ENCODE data around the gene RERE. TPM values are rescaled to one million over a fixed set of nuclear protein-coding genes. Genes with fewer than 3 reads are reported as not detected.
A peak's percentile ranks its signal among the peaks of the same experiment; 100 is the strongest.

RERE gene
- total RNA-seq, 2 donors from 2014 or later = 207 to 322 TPM

DNA sequence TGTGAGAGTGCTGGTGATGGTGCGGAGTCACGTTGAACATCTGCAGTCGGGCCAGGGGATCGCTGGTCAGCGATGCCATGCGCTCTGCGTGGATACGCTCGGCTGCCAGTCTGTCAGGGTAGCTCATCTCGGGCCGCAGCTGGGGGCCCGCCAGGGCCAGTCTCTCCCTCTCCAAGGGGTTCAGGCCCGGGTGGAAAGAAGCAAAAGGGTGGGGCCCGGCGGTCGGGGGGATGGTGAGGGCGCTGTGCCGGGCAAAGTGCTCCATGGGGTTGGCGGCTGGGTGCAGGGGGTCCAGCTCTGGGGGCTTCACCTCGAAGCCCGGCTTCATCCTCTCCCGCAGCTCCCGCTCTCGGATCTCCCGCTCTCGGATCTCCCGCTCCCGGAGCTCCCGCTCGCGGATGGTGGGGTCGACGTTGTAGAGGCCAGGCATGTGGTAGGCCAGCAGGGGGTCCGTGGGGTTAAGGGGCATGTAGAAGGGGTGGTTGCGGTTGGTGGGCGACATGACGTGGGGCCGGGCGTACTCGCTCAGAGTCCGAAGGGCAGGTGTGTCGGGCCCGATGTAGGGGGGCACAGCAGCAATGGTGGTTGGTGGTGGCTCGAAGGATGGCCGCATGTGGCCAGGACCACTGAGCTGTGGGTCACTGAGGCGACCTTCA lies 459.1 kb downstream of the RERE start:
- 91% methylated on average over 46 of the region's 46 CpGs for WGBS
- peaks cover 45 to 67% of the 10 kb centered on the region in 2 donors for H3K36me3 ChIP-seq
- no peak for DNase-seq (ENCODE audit: low spot score)
- intact Hi-C loops (cut with DNase I) = no loop called here
- H3K4me3 ChIP-seq = no peak overlapping the region
- H3K9me3 ChIP-seq = no peaks in the 10 kb centered on the region
- H3K27ac ChIP-seq = peak overlapping the region in 1 of 2 donors; percentile 47
- TF ChIP-seq, protein P1, sequence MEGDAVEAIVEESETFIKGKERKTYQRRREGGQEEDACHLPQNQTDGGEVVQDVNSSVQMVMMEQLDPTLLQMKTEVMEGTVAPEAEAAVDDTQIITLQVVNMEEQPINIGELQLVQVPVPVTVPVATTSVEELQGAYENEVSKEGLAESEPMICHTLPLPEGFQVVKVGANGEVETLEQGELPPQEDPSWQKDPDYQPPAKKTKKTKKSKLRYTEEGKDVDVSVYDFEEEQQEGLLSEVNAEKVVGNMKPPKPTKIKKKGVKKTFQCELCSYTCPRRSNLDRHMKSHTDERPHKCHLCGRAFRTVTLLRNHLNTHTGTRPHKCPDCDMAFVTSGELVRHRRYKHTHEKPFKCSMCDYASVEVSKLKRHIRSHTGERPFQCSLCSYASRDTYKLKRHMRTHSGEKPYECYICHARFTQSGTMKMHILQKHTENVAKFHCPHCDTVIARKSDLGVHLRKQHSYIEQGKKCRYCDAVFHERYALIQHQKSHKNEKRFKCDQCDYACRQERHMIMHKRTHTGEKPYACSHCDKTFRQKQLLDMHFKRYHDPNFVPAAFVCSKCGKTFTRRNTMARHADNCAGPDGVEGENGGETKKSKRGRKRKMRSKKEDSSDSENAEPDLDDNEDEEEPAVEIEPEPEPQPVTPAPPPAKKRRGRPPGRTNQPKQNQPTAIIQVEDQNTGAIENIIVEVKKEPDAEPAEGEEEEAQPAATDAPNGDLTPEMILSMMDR (IDR thresholded peaks at IDR 0.05) = no peak
- TF ChIP-seq POLR2AphosphoS5 (IDR thresholded peaks at IDR 0.05) (no peak), POLR2A (IDR thresholded peaks at IDR 0.05) (no peak)
- no peaks in the 10 kb centered on the region for H3K27me3 ChIP-seq (replicated peaks; ENCODE audit: insufficient read depth)
- peaks cover 9% of the 10 kb centered on the region for H3K4me1 ChIP-seq (replicated peaks)

DNA sequence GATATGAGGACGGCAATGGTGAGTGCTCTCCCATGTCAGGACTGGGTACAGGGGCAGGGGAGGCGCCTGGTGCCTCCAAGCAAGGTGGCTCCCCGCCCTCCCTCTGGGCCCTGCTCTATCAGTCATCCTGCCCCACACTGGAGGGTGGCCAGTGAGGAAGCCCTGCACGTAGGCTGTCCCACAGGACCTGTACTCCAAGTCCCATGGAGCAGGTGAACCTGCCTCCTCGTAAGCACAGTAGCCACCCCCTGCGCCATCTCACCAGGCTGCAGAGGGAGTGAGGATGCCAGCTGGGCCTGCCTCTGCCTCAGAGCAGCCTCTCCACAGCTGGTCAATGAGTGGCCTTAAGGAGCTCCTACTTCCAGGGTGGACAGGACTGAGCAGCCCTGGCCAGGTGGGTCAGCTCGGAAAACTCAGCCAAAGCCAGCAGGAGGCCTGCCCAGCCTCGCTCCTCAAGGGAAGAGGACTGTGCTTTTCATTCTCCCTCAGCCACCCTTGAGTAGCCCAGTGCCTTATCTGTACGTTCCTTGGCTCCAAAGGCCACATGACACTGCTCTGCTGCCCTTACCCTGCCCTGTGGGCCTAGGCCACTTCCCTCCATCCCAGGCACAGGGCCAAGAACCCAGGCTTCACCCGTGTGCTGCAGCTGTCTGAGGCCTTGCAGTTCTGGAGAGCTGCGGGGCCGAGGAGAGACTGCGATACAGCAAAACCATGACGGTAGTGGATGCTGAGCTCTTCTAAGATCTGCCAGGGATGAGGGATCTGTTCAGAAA lies 459.9 kb downstream of the RERE start:
- WGBS = 71% methylated on average over 14 of the region's 14 CpGs
- intact Hi-C loops (cut with DNase I) = no loop called here
- DNase-seq (ENCODE audit: low spot score) = no peak
- Histone ChIP-seq H3K4me1 (replicated peaks) (peaks cover 10% of the 10 kb centered on the region), H3K27ac (peak overlapping the region; percentile 11 to 47), H3K4me3 (no peak overlapping the region), H3K27me3 (replicated peaks; ENCODE audit: insufficient read depth) (no peaks in the 10 kb centered on the region), H3K9me3 (no peaks in the 10 kb centered on the region), H3K36me3 (peaks cover 45 to 67% of the 10 kb centered on the region in 2 donors)
- TF ChIP-seq, protein P1 (IDR thresholded peaks at IDR 0.05) = no peak
- no peak for TF ChIP-seq POLR2AphosphoS5 (IDR thresholded peaks at IDR 0.05)
- TF ChIP-seq POLR2A (IDR thresholded peaks at IDR 0.05) = no peak

DNA sequence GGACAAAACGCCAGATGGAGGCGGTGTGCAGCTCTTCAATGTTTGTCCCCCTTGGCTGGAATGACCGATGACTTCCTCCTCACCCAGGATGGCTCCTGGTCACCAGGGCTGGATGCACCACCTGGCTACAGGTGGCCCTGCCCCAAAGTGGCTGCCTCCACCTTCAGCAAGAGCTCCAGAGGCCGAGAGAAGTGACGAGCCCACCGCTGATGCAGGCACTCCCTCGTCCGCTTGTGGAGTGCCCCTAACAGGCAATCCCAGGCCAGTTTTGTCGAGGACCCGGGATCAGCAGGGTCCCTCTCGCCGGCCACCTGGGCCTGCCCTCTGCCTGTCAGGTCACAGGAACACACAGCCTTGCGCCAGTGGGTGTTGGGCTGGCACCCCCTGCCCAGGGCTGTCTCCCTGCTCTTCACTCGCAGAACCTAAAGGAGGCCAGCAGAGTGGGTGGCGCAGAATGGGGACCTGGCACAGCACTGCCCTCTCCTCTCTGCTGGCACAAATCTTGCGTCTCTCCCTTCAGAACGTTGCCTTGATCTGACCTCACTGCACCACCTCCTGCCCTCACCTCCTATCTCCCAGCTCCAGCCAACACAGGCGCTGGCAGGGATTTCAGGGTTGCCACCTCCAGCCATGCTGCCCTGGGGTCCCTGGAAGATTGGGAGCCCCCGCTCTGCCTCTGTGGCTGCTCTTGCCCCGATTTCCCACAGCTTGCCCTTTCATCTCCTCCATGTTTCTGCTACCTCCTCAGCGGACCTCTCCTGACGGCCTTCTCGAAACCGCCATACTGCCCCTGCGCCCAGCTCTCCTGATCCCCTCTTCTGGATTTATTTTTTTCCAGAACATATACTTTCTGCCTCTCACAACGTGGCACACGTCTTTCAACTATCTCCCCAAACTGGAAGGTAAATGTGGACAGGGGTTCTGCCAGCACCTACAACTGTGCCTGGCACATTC lies 460.9 kb downstream of the RERE start:
- peaks cover 37 to 61% of the 10 kb centered on the region in 2 donors for H3K36me3 ChIP-seq
- H3K9me3 ChIP-seq = no peaks in the 10 kb centered on the region
- peak overlapping the region in 1 of 2 donors; percentile 47 for H3K27ac ChIP-seq
- H3K27me3 ChIP-seq (replicated peaks; ENCODE audit: insufficient read depth) = no peaks in the 10 kb centered on the region
- peaks cover 12% of the 10 kb centered on the region for H3K4me1 ChIP-seq (replicated peaks)
- 85% methylated on average over 26 of the region's 27 CpGs for whole genome bisulfite sequencing
- TF ChIP-seq POLR2A (IDR thresholded peaks at IDR 0.05) (no peak), POLR2AphosphoS5 (IDR thresholded peaks at IDR 0.05) (no peak)
- TF ChIP-seq, protein P1 (IDR thresholded peaks at IDR 0.05) = no peak
- no peak for DNase-seq (ENCODE audit: low spot score)
- intact Hi-C loops (cut with DNase I) = no loop called here
- no peak overlapping the region for H3K4me3 ChIP-seq

DNA sequence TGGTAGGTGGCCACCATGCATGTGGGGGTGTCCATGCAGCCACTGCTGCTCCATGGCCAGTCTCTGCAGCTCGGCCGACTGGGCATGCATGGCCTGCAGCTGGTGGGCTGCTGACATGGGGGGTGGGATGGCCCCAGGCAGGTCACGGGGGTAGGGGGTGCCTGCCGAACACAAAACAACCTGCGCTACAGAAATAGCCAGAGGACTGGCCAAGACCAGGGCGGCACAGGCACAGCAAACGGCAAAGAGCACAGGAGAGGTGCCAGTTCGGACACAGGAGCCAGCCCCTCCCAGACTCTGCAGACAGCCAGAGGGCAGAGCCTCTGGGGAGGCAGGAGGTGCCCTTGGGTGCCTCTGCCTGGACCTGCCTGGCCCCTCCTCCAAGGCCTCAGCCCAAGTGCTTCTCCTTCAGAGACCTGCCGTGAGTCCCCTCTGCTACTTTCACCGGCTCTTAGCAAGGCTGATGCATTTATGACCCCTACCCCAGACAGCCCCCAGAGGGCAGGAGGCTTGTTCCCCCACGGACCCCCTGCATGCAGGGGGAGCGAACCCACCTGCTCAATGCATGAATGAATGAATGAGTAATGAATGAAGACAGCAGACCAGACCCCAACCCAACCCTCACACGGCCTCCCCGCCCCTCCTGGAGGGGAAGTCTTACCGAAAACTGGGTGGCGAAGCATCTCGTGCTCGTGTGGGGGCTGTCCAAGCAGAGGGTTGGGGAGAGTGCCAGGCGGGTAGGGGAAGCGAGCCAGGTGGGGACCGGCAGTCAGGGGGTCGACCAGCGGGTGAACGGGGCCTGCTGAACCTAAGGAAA lies 461.8 kb downstream of the RERE start:
- peaks cover 30 to 52% of the 10 kb centered on the region in 2 donors for H3K36me3 ChIP-seq
- no peaks in the 10 kb centered on the region for H3K9me3 ChIP-seq
- TF ChIP-seq POLR2A (IDR thresholded peaks at IDR 0.05) (no peak), POLR2AphosphoS5 (IDR thresholded peaks at IDR 0.05) (no peak)
- TF ChIP-seq, protein P1 (IDR thresholded peaks at IDR 0.05) = no peak
- no peaks in the 10 kb centered on the region for H3K27me3 ChIP-seq (replicated peaks; ENCODE audit: insufficient read depth)
- H3K27ac ChIP-seq = peak overlapping the region in 1 of 2 donors; percentile 47
- intact Hi-C loops (cut with DNase I) = no loop called here
- no peak overlapping the region for H3K4me3 ChIP-seq
- DNase-seq (ENCODE audit: low spot score) = no peak
- WGBS = 60% methylated on average over 24 of the region's 24 CpGs
- H3K4me1 ChIP-seq (replicated peaks) = peaks cover 12% of the 10 kb centered on the region
